ENCODE results near the gene SLAMF8. TPM values are rescaled to one million over a fixed set of nuclear protein-coding genes. Genes with fewer than 3 reads are reported as not detected.

The SLAMF8 gene
- total and polyA plus RNA-seq, 2 experiments from 2014 or later = not detected

DNA sequence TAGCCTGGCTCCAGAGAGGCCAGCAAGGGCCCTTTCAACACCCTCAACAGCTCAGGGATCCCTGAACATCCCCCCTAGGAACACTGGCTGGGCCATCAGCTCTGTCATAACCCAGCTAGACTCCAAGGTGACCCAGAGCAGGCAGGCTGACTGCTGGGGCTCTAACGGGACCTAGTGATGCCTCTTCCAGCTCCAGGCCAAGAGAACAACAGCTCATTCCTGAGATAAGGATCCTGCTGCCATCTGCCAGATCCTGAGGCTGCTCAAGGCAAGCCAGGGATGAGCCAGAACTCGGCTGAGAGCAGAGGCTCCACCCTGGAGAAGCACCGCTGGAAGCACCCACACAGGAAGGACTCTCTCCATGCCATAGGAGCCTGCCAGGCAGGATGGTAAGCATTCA, 33.8 kb downstream of the SLAMF8 start:
- H3K27me3 ChIP-seq = peaks cover 35% of the 10 kb centered on the region
- H3K4me3 ChIP-seq = no peak overlapping the region
- no peaks in the 10 kb centered on the region for H3K9me3 ChIP-seq (ENCODE audit: low read depth)
- TF ChIP-seq, protein P1, sequence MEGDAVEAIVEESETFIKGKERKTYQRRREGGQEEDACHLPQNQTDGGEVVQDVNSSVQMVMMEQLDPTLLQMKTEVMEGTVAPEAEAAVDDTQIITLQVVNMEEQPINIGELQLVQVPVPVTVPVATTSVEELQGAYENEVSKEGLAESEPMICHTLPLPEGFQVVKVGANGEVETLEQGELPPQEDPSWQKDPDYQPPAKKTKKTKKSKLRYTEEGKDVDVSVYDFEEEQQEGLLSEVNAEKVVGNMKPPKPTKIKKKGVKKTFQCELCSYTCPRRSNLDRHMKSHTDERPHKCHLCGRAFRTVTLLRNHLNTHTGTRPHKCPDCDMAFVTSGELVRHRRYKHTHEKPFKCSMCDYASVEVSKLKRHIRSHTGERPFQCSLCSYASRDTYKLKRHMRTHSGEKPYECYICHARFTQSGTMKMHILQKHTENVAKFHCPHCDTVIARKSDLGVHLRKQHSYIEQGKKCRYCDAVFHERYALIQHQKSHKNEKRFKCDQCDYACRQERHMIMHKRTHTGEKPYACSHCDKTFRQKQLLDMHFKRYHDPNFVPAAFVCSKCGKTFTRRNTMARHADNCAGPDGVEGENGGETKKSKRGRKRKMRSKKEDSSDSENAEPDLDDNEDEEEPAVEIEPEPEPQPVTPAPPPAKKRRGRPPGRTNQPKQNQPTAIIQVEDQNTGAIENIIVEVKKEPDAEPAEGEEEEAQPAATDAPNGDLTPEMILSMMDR (IDR thresholded peaks at IDR 0.05; ENCODE audit: low read depth, low read length) = no peak
- no peak overlapping the region for H3K27ac ChIP-seq
- no peak for DNase-seq (ENCODE audit: low read depth in 1 of 2, low spot score in 1 of 2)
- no peaks in the 10 kb centered on the region for H3K36me3 ChIP-seq
- no peaks in the 10 kb centered on the region for H3K4me1 ChIP-seq (ENCODE audit: low read depth)

GRCh38 chr1:159861218-159861617, 34.5 kb downstream of the SLAMF8 start:
- Histone ChIP-seq H3K27me3 (peaks cover 27% of the 10 kb centered on the region), H3K36me3 (no peaks in the 10 kb centered on the region), H3K4me1 (ENCODE audit: low read depth) (no peaks in the 10 kb centered on the region), H3K27ac (no peak overlapping the region), H3K4me3 (no peak overlapping the region), H3K9me3 (ENCODE audit: low read depth) (no peaks in the 10 kb centered on the region)
- no peak for DNase-seq (ENCODE audit: low read depth in 1 of 2, low spot score in 1 of 2)
- TF ChIP-seq, protein P1 (IDR thresholded peaks at IDR 0.05; ENCODE audit: low read depth, low read length) = no peak

- Histone ChIP-seq H3K36me3 (no peaks in the 10 kb centered on the region), H3K27me3 (peaks cover 19% of the 10 kb centered on the region), H3K4me1 (ENCODE audit: low read depth) (no peaks in the 10 kb centered on the region), H3K27ac (no peak overlapping the region), H3K9me3 (ENCODE audit: low read depth) (no peaks in the 10 kb centered on the region), H3K4me3 (no peak overlapping the region)
- TF ChIP-seq, protein P1 (IDR thresholded peaks at IDR 0.05; ENCODE audit: low read depth, low read length) = no peak
- DNase-seq (ENCODE audit: low read depth in 1 of 2, low spot score in 1 of 2) = no peak
Measured at GRCh38 chr1:159862031-159862430, 35.4 kb downstream of the SLAMF8 start.

DNA sequence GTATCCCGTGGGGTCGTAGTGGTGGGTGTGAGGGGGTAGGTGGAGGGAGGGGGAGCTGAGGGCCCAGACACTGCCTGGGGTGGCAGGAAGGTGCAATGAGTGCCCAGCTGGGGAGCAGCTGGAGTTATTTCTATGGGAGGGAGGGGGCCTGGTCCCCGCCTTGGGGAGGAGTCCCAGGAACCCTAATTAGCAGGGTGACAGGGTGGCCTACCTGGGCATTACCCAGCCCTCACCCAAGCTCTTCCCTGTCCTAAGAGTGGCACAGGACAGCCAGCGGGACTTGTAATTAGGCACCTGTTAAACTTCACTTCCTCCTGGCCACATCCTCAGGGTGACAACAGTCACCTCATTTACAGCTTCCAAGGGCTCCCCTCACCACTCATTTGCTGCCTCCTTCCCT, 35.9 kb downstream of the SLAMF8 start, which contains the start of gene VSIG8:
Gene VSIG8 (minus strand): TSS at position 101 of the 400 bp plus-strand sequence. CDS start 136 bp downstream, outside the sequence.
- peaks cover 19% of the 10 kb centered on the region for H3K27me3 ChIP-seq
- H3K36me3 ChIP-seq = no peaks in the 10 kb centered on the region
- no peaks in the 10 kb centered on the region for H3K9me3 ChIP-seq (ENCODE audit: low read depth)
- DNase-seq (ENCODE audit: low read depth in 1 of 2, low spot score in 1 of 2) = no peak
- no peak within 1 kb of the TSS for H3K4me3 ChIP-seq
- no peak within 1 kb of the TSS for H3K27ac ChIP-seq
- H3K4me1 ChIP-seq (ENCODE audit: low read depth) = no peaks in the 10 kb centered on the region
- TF ChIP-seq, protein P1 (IDR thresholded peaks at IDR 0.05; ENCODE audit: low read depth, low read length) = no peak

DNA sequence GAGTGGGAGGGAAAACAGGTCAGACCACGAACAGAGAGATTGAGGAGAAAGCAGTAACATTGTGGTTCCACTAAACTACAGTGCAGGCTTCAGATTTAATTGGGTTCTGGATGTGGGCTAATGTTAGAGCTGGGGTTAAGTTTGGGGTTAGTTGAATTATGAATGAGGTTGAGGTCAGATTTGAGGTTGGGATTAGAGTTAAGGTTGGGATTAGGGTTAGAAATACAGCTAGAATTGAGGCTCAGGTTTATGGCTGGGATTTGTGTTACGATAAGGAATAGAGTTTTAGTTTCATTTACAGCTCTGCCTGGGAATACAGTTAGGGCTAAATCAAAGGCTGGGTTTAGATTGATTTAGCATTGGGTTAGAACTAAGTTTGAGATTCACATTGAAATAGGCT, 37.6 kb downstream of the SLAMF8 start:
- Histone ChIP-seq H3K27me3 (peaks cover 9% of the 10 kb centered on the region), H3K36me3 (no peaks in the 10 kb centered on the region), H3K9me3 (ENCODE audit: low read depth) (no peaks in the 10 kb centered on the region), H3K4me3 (no peak overlapping the region), H3K4me1 (ENCODE audit: low read depth) (no peaks in the 10 kb centered on the region), H3K27ac (no peak overlapping the region)
- no peak for DNase-seq (ENCODE audit: low read depth in 1 of 2, low spot score in 1 of 2)
- TF ChIP-seq, protein P1 (IDR thresholded peaks at IDR 0.05; ENCODE audit: low read depth, low read length) = no peak

DNA sequence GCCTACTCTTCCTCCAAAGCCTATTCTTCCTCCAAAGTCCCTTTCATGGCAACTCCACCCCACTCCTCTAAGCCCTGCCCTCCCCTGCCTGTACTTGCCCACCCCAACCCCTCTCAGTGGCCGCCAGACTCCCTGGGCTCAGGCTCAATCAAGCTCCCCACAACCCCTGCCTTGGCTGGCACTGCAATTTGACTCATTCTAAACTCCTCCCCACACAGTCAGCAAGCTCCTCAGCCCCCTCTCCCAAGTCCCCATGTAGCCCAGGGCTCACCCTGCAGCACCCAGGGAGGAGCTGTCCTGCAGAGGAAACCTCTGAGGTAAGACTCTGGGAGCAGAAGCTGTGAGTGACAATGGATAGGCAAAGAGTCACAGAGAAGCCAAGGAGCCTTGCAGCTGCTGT, 39.4 kb downstream of the SLAMF8 start:
- Histone ChIP-seq H3K27ac (no peak overlapping the region), H3K4me1 (ENCODE audit: low read depth) (no peaks in the 10 kb centered on the region), H3K36me3 (no peaks in the 10 kb centered on the region), H3K27me3 (peaks cover 13% of the 10 kb centered on the region), H3K9me3 (ENCODE audit: low read depth) (no peaks in the 10 kb centered on the region), H3K4me3 (no peak overlapping the region)
- no peak for DNase-seq (ENCODE audit: low read depth in 1 of 2, low spot score in 1 of 2)
- TF ChIP-seq, protein P1 (IDR thresholded peaks at IDR 0.05; ENCODE audit: low read depth, low read length) = no peak

Measured in cardiac muscle cell (in vitro differentiated cells and primary cell).